Measurements from ENCODE around the gene CLEC4M. TPM values are rescaled to one million over a fixed set of nuclear protein-coding genes. Genes with fewer than 3 reads are reported as not detected.
A peak's percentile ranks its signal among the peaks of the same experiment; 100 is the strongest.
"Not testable (repeated sequence)": the region's sequence is repeated elsewhere in the genome, so short reads cannot be mapped to it uniquely, and the experiment has no call there.

The CLEC4M gene
- total RNA-seq, 6 experiments from 2014 or later = not detected

DNA sequence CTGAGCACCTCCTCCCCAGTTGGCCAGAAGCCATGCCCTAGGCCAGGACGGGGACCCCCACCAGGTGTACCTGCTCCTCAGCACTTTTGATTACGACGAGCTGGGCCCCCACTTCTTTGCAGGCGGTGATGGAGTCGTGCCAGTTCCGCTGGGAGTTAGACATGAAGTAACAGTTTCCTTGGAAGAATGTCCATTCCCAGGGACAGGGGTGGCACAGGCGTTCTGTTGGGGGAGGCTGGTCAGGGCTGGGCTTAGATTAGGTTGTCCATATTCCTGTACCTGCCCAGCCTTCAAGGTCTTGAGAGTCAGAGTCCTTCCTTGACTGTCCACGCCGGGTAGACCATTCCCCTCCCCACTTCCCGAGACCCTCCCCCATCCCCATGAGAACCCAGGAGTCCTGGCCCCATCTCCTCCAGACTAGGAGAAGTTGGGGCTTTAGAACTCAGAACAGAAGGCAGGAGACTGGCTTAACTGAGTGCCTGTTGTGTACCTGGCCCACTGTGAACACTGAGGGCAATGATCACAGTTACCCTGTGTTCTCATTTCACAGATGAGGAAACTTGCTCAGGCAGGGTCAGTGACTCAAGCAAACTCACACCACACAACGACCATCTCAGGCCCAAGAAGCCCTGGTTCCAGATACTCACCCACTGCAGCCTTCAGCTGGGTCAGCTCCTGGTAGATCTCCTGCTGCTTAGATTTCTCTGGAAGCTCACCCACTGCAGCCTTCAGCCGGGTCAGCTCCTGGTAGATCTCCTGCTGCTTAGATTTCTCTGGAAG, 18.0 kb upstream of the CLEC4M start:
- peaks cover 16% of the 10 kb centered on the region for H3K27me3 Mint-ChIP-seq (ENCODE audit: insufficient read depth)
- H3K4me3 Mint-ChIP-seq = no peak overlapping the region
- TF ChIP-seq, protein P1, sequence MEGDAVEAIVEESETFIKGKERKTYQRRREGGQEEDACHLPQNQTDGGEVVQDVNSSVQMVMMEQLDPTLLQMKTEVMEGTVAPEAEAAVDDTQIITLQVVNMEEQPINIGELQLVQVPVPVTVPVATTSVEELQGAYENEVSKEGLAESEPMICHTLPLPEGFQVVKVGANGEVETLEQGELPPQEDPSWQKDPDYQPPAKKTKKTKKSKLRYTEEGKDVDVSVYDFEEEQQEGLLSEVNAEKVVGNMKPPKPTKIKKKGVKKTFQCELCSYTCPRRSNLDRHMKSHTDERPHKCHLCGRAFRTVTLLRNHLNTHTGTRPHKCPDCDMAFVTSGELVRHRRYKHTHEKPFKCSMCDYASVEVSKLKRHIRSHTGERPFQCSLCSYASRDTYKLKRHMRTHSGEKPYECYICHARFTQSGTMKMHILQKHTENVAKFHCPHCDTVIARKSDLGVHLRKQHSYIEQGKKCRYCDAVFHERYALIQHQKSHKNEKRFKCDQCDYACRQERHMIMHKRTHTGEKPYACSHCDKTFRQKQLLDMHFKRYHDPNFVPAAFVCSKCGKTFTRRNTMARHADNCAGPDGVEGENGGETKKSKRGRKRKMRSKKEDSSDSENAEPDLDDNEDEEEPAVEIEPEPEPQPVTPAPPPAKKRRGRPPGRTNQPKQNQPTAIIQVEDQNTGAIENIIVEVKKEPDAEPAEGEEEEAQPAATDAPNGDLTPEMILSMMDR (IDR thresholded peaks at IDR 0.05) = no peak
- H3K9me3 Mint-ChIP-seq = no peaks in the 10 kb centered on the region
- H3K36me3 Mint-ChIP-seq (ENCODE audit: low read depth) = no peaks in the 10 kb centered on the region
- DNase-seq = no peak
- no peak overlapping the region for H3K27ac Mint-ChIP-seq
- H3K4me1 Mint-ChIP-seq (ENCODE audit: low read depth) = no peaks in the 10 kb centered on the region

DNA sequence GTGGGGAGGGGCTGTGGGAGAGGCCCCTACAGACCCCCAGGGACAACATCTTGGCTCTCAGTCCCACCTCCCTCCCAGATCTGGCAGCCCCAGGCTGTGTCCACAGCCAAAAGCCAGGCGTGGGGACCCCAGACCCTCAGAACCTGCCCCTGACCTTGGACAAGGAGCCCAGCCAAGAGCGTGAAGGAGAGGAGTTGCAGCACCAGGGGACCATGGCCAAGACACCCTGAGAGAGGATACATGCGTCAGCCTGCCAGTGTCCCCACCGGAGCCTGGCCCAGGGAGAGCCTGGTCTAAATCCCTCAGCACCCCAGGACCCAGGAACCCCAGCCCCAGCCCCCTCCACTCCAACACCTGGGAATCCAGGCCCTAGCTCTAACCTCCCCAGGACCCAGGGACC, 16.7 kb upstream of the CLEC4M start:
- H3K9me3 Mint-ChIP-seq; H3K27ac Mint-ChIP-seq; H3K4me3 Mint-ChIP-seq; H3K4me1 Mint-ChIP-seq (ENCODE audit: low read depth); DNase-seq; H3K36me3 Mint-ChIP-seq (ENCODE audit: low read depth): not testable (repeated sequence)
- peaks cover 11% of the 10 kb centered on the region for H3K27me3 Mint-ChIP-seq (ENCODE audit: insufficient read depth)

GRCh38 chr19:7746903-7747884, 15.8 kb upstream of the CLEC4M start, which contains the start of gene CD209:
Gene CD209 (minus strand): TSS chr19:7747534. CDS start chr19:7747511, 23 bp downstream.
- DNase-seq = no peak
- peaks cover 12% of the 10 kb centered on the region for H3K27me3 Mint-ChIP-seq (ENCODE audit: insufficient read depth)
- no peak within 1 kb of the TSS for H3K4me3 Mint-ChIP-seq
- TF ChIP-seq, protein P1 (IDR thresholded peaks at IDR 0.05) = no peak
- no peaks in the 10 kb centered on the region for H3K9me3 Mint-ChIP-seq
- H3K27ac Mint-ChIP-seq = no peak within 1 kb of the TSS
- no peaks in the 10 kb centered on the region for H3K36me3 Mint-ChIP-seq (ENCODE audit: low read depth)
- H3K4me1 Mint-ChIP-seq (ENCODE audit: low read depth) = no peaks in the 10 kb centered on the region

DNA sequence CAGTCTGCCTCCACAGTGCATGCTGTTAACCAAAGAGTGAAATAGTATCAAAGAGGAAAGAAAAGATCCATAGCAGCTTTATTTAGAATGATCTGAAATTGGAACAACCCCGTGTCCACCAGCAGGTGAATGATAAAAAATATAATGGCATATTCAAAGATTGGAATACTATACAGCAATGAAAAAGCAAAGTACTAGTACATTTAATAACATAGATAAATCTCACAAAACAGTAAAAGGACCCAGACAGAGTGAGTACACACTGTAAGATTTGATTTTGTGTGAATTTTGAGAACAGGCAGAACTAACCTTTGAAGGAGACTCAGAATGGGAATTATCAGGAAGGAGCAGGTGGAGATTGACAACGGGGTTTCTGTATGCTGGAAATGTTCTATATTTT, 14.9 kb upstream of the CLEC4M start:
- Mint-ChIP-seq H3K4me1 (ENCODE audit: low read depth) (no peaks in the 10 kb centered on the region), H3K36me3 (ENCODE audit: low read depth) (no peaks in the 10 kb centered on the region), H3K4me3 (no peak overlapping the region), H3K9me3 (no peaks in the 10 kb centered on the region), H3K27me3 (ENCODE audit: insufficient read depth) (peaks cover 9% of the 10 kb centered on the region), H3K27ac (no peak overlapping the region)
- no peak for DNase-seq
- TF ChIP-seq, protein P1 (IDR thresholded peaks at IDR 0.05) = no peak

GRCh38 chr19:7748756-7749155, 14.3 kb upstream of the CLEC4M start:
- peak; percentile 13 for DNase-seq
- Mint-ChIP-seq H3K36me3 (ENCODE audit: low read depth) (no peaks in the 10 kb centered on the region), H3K27me3 (ENCODE audit: insufficient read depth) (peaks cover 7% of the 10 kb centered on the region), H3K4me3 (no peak overlapping the region), H3K27ac (no peak overlapping the region; the same call in 1 of the 2 replicates), H3K9me3 (no peaks in the 10 kb centered on the region), H3K4me1 (ENCODE audit: low read depth) (no peaks in the 10 kb centered on the region)
- TF ChIP-seq, protein P1 (IDR thresholded peaks at IDR 0.05) = peak; percentile 29

Data from HFFc6 (cell line).